H9 (cell line): ENCODE data around the gene RPUSD2. TPM values are rescaled to one million over a fixed set of nuclear protein-coding genes. Genes with fewer than 3 reads are reported as not detected.
"Not testable (repeated sequence)": the region's sequence is repeated elsewhere in the genome, so short reads cannot be mapped to it uniquely, and the experiment has no call there.

Experiments used
- DNase-seq: peaks from one replicate; pipeline ENCODE4 v3.0.0-alpha.2; 2017
- H2AFZ ChIP-seq: one replicate; pipeline ENCODE4 v1.6.1; 2013; ENCODE audit warnings: mild to moderate bottlenecking, low read length, control low read depth, moderate library complexity
- H2AK5ac ChIP-seq: 2 replicates; pipeline ENCODE4 v1.6.1; 2013; ENCODE audit warnings: low read length, control low read depth, mixed read lengths; ENCODE audit not compliant: insufficient read length
- H2BK120ac ChIP-seq: one replicate; pipeline ENCODE4 v1.6.1; 2013; ENCODE audit warnings: low read depth, mild to moderate bottlenecking, low read length, control low read depth, inconsistent platforms; ENCODE audit not compliant: poor library complexity, severe bottlenecking
- H2BK12ac ChIP-seq: 2 replicates; pipeline ENCODE4 v1.6.1; 2013; ENCODE audit warnings: low read length, control low read depth, mixed read lengths, low read depth; ENCODE audit not compliant: insufficient read length
- H2BK15ac ChIP-seq: 2 replicates; pipeline ENCODE4 v1.6.1; 2013; ENCODE audit warnings: low read depth, low read length, control low read depth
- H2BK20ac ChIP-seq: one replicate; pipeline ENCODE4 v1.6.1; 2013; ENCODE audit warnings: low read depth, mild to moderate bottlenecking, low read length, control low read depth, inconsistent platforms; ENCODE audit not compliant: poor library complexity, severe bottlenecking
- H2BK5ac ChIP-seq: 2 replicates; pipeline ENCODE4 v1.6.1; 2013; ENCODE audit warnings: low read length, control low read depth, mixed read lengths; ENCODE audit not compliant: insufficient read length
- H3K14ac ChIP-seq: 2 replicates; pipeline ENCODE4 v1.6.1; 2013; ENCODE audit warnings: low read length, control low read depth; ENCODE audit not compliant: insufficient read depth
- H3K18ac ChIP-seq: 2 replicates; pipeline ENCODE4 v1.6.1; 2013; ENCODE audit warnings: low read depth, mild to moderate bottlenecking, mixed read lengths, low read length, control low read depth; ENCODE audit not compliant: insufficient read length
- H3K23ac ChIP-seq: 2 replicates; pipeline ENCODE4 v1.6.1; 2013; ENCODE audit warnings: low read length, control low read depth, mixed read lengths, low read depth; ENCODE audit not compliant: insufficient read length
- H3K23me2 ChIP-seq: 2 replicates; pipeline ENCODE4 v1.6.1; 2013; ENCODE audit warnings: low read depth, mild to moderate bottlenecking, mixed read lengths, low read length, control low read depth; ENCODE audit not compliant: insufficient read length, poor library complexity, severe bottlenecking
- H3K27ac ChIP-seq: 2 replicates; pipeline ENCODE4 v1.5.1; 2013; ENCODE audit warnings: low read length, control low read depth, mixed read lengths, low read depth; ENCODE audit not compliant: insufficient read length
- H3K27me3 ChIP-seq: 2 replicates; pipeline ENCODE4 v1.6.1; 2013; ENCODE audit warnings: low read length, control low read depth, inconsistent platforms; ENCODE audit not compliant: insufficient read depth
- H3K4ac ChIP-seq: 2 replicates; pipeline ENCODE4 v1.6.1; 2013; ENCODE audit warnings: low read depth, mild to moderate bottlenecking, control low read depth, inconsistent platforms, low read length, moderate library complexity
- H3K4me1 ChIP-seq: 2 replicates; pipeline ENCODE4 v1.6.1; 2013; ENCODE audit warnings: low read length, control low read depth, inconsistent platforms; ENCODE audit not compliant: insufficient read depth
- H3K4me2 ChIP-seq: 2 replicates; pipeline ENCODE4 v1.6.1; 2013; ENCODE audit warnings: low read length, control low read depth, mixed read lengths; ENCODE audit not compliant: insufficient read length, insufficient read depth
- H3K56ac ChIP-seq: 2 replicates; pipeline ENCODE4 v1.6.1; 2013; ENCODE audit warnings: low read depth, mild to moderate bottlenecking, mixed read lengths, low read length, control low read depth; ENCODE audit not compliant: insufficient read length
- H3K79me1 ChIP-seq: 2 replicates; pipeline ENCODE4 v1.6.1; 2013; ENCODE audit warnings: low read depth, mild to moderate bottlenecking, moderate library complexity, low read length, control low read depth, inconsistent platforms; ENCODE audit not compliant: insufficient read depth, poor library complexity, severe bottlenecking
- H3K79me2 ChIP-seq: 2 replicates; pipeline ENCODE4 v1.6.1; 2013; ENCODE audit warnings: low read length, control low read depth, inconsistent platforms; ENCODE audit not compliant: insufficient read depth
- H3K9ac ChIP-seq: 2 replicates; pipeline ENCODE4 v1.6.1; 2013; ENCODE audit warnings: low read length, control low read depth, mixed read lengths; ENCODE audit not compliant: insufficient read length; ENCODE audit errors: extremely low read depth
- H3K9me3 ChIP-seq: one replicate; pipeline ENCODE4 v1.6.1; 2013; ENCODE audit warnings: low read depth, low read length, inconsistent platforms; ENCODE audit not compliant: control insufficient read depth
- H3T11ph ChIP-seq: one replicate; pipeline ENCODE4 v1.6.1; 2013; ENCODE audit warnings: mild to moderate bottlenecking, low read length, control low read depth, inconsistent platforms
- H4K20me1 ChIP-seq: one replicate; pipeline ENCODE4 v1.6.1; 2013; ENCODE audit not compliant: control insufficient read depth, insufficient read length, insufficient read depth
- H4K5ac ChIP-seq: 2 replicates; pipeline ENCODE4 v1.6.1; 2013; ENCODE audit warnings: low read depth, mild to moderate bottlenecking, mixed read lengths, low read length, control low read depth; ENCODE audit not compliant: insufficient read length
- H4K8ac ChIP-seq: replicated peaks from 2 replicates; pipeline ENCODE4 v1.6.1; 2013; ENCODE audit warnings: low read length, control low read depth, mixed read lengths, low read depth; ENCODE audit not compliant: insufficient read length
- H4K91ac ChIP-seq: 2 replicates; pipeline ENCODE4 v1.6.1; 2013; ENCODE audit warnings: low read depth, mild to moderate bottlenecking, moderate library complexity, mixed read lengths, low read length, control low read depth; ENCODE audit not compliant: insufficient read length
- H3K27ac Mint-ChIP-seq, 3 experiments: 2 replicates in 2 of 3; 3 replicates in 1 of 3; pipeline ENCODE4 v1.8.0; 2020 to 2021; ENCODE audit warnings: mixed read lengths in 3 of 3, mild to moderate bottlenecking in 1 of 3, moderate library complexity in 1 of 3
- H3K27me3 Mint-ChIP-seq: 2 replicates; pipeline ENCODE4 v1.8.0; 2021; ENCODE audit warnings: low read depth, mild to moderate bottlenecking, moderate library complexity, mixed read lengths
- H3K36me3 Mint-ChIP-seq, 3 experiments: 2 replicates in 2 of 3; 3 replicates in 1 of 3; pipeline ENCODE4 v1.8.0; 2020 to 2021; ENCODE audit warnings: low read depth in 3 of 3, mixed read lengths in 3 of 3; ENCODE audit not compliant: insufficient read depth in 1 of 3
- H3K4me1 Mint-ChIP-seq, 2 experiments: 2 replicates each; pipeline ENCODE4 v1.8.0; 2020; ENCODE audit warnings: mixed read lengths in 2 of 2
- H3K4me3 Mint-ChIP-seq, 2 experiments: 2 replicates in 1 of 2; 3 replicates in 1 of 2; pipeline ENCODE4 v1.8.0; 2020 to 2021; ENCODE audit warnings: mild to moderate bottlenecking in 2 of 2, mixed read lengths in 2 of 2, moderate library complexity in 1 of 2
- H3K9me3 Mint-ChIP-seq, 2 experiments: 2 replicates in 1 of 2; 3 replicates in 1 of 2; pipeline ENCODE4 v1.8.0; 2020; ENCODE audit warnings: mild to moderate bottlenecking in 2 of 2, mixed read lengths in 2 of 2, moderate library complexity in 1 of 2
- WGBS: extraction: QIAGEN DNeasy Blood & Tissue Kit; methylation state at CpG from one replicate; pipeline ENCODE4 v1.1.7; 2013; ENCODE audit warnings: missing lambda C conversion rate, low lambda C conversion rate, mixed read lengths; ENCODE audit not compliant: insufficient read length; ENCODE audit errors: extremely low coverage; 5-methylcytosine and 5-hydroxymethylcytosine counted together
- total RNA-seq: library from RNA; stranded (reverse); gene quantifications from 2 replicates; pipeline ENCODE4 v1.2.1, GENCODE V29; 2021
- TF ChIP-seq, protein P1 (sequence below): fragments of 200-600 bp; sonication (generic); conservative IDR thresholded peaks from 3 replicates; pipeline ENCODE4 v1.8.0; 2021; ENCODE audit warnings: antibody characterized with exemption, mild to moderate bottlenecking

The RPUSD2 gene
- total RNA-seq, 1 experiment from 2014 or later = 25.7 TPM

DNA sequence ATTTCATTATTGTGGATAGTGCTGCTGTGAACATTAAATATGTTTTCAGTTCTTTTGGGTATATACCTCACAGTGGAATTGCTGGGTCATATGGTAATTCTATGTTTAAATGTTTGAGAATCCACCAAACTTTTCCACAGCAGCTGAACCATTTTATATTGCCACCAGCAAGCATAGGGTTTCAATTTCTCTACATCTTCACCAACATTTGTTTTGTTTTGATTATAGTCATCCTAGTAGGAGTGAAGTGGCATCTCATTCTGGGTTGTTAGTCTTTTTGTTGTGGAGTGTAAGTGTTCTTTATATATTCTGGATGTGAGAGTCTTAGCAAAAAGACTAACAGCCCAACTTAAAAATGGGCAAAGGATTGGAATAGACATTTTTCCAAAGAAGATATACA is 6.0 kb downstream of the RPUSD2 start:
- no peak overlapping the region for H3K56ac ChIP-seq
- no peak overlapping the region for H4K5ac ChIP-seq
- no peaks in the 10 kb centered on the region for H3K4me1 ChIP-seq
- H3K27ac Mint-ChIP-seq = no peak overlapping the region
- H3K18ac ChIP-seq = no peak overlapping the region
- H3K27me3 ChIP-seq = no peaks in the 10 kb centered on the region
- no peak overlapping the region for H2BK5ac ChIP-seq
- H3K9me3 Mint-ChIP-seq = peaks cover 3 to 4% of the 10 kb centered on the region in 2 experiments; a peak in 2 of 5 replicates
- H2BK15ac ChIP-seq = no peak overlapping the region
- no peak overlapping the region for H2AK5ac ChIP-seq
- no peak overlapping the region for H4K91ac ChIP-seq
- no peaks in the 10 kb centered on the region for H3K23me2 ChIP-seq
- H3T11ph ChIP-seq = no peak overlapping the region
- no peak overlapping the region for H3K4me2 ChIP-seq
- no peaks in the 10 kb centered on the region for H4K20me1 ChIP-seq
- no peak for DNase-seq
- no peak overlapping the region for H2AFZ ChIP-seq
- H3K9me3 ChIP-seq = no peaks in the 10 kb centered on the region
- no peak overlapping the region for H2BK12ac ChIP-seq
- H3K4me3 Mint-ChIP-seq = no peak overlapping the region
- no peak overlapping the region for H3K9ac ChIP-seq
- H3K27ac ChIP-seq = no peak overlapping the region
- H3K23ac ChIP-seq = no peak overlapping the region
- no peak overlapping the region for H3K14ac ChIP-seq
- H4K8ac ChIP-seq = no peak overlapping the region
- no peaks in the 10 kb centered on the region for H3K79me1 ChIP-seq
- peaks cover 16 to 41% (median 30%) of the 10 kb centered on the region in 3 experiments; a peak in 6 of 7 replicates for H3K36me3 Mint-ChIP-seq
- H2BK120ac ChIP-seq = no peak overlapping the region
- H3K4me1 Mint-ChIP-seq = peaks cover 6 to 8% of the 10 kb centered on the region in 2 experiments
- H3K79me2 ChIP-seq = peaks cover 4% of the 10 kb centered on the region
- 0 out of 2 replicates have a peak, but pooled peaks cover 2% of the 10 kb centered on the region for H3K27me3 Mint-ChIP-seq
- H2BK20ac ChIP-seq = no peak overlapping the region
- no peak overlapping the region for H3K4ac ChIP-seq
- TF ChIP-seq, protein P1, sequence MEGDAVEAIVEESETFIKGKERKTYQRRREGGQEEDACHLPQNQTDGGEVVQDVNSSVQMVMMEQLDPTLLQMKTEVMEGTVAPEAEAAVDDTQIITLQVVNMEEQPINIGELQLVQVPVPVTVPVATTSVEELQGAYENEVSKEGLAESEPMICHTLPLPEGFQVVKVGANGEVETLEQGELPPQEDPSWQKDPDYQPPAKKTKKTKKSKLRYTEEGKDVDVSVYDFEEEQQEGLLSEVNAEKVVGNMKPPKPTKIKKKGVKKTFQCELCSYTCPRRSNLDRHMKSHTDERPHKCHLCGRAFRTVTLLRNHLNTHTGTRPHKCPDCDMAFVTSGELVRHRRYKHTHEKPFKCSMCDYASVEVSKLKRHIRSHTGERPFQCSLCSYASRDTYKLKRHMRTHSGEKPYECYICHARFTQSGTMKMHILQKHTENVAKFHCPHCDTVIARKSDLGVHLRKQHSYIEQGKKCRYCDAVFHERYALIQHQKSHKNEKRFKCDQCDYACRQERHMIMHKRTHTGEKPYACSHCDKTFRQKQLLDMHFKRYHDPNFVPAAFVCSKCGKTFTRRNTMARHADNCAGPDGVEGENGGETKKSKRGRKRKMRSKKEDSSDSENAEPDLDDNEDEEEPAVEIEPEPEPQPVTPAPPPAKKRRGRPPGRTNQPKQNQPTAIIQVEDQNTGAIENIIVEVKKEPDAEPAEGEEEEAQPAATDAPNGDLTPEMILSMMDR = no peak

DNA sequence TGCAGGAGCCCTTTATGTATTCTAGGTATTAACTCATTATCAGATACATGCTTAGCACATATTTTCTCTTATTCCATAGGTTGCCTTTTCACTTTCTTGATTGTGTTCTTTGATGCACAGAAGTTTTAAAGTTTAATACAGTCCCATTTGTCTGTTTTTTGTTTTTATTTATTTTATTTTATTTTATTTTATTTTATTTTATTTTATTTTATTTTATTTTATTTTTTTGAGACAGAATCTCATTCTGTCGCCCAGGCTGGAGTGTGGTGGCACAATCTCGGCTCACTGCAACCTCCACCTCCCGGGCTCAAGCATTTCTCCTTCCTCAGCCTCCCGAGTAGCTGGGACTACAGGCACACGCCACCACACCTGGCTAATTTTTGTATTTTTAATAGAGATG is 7.8 kb downstream of the RPUSD2 start:
- H4K5ac ChIP-seq, H3K14ac ChIP-seq, H2BK15ac ChIP-seq, H2BK20ac ChIP-seq, H2BK120ac ChIP-seq, H3K27me3 ChIP-seq, H3K18ac ChIP-seq, H3K27ac Mint-ChIP-seq, H3T11ph ChIP-seq, H3K9ac ChIP-seq, DNase-seq, H4K8ac ChIP-seq, H3K27me3 Mint-ChIP-seq, H3K4me3 Mint-ChIP-seq, H3K79me1 ChIP-seq, H3K79me2 ChIP-seq, H2AK5ac ChIP-seq, H2BK5ac ChIP-seq, H3K23me2 ChIP-seq, H3K23ac ChIP-seq, H4K91ac ChIP-seq, H3K9me3 Mint-ChIP-seq, H2AFZ ChIP-seq, H2BK12ac ChIP-seq, H3K4ac ChIP-seq, H3K4me2 ChIP-seq, H3K9me3 ChIP-seq, H4K20me1 ChIP-seq, H3K27ac ChIP-seq, H3K4me1 ChIP-seq, H3K4me1 Mint-ChIP-seq, H3K56ac ChIP-seq: not testable (repeated sequence)
- peaks cover 13 to 33% (median 21%) of the 10 kb centered on the region in 3 experiments; a peak in 6 of 7 replicates for H3K36me3 Mint-ChIP-seq
- no CpG with 5 or more reads among the region's 5 CpGs for WGBS
